Ovary (tissue), 9 donors: ENCODE results near the gene EYA2. TPM values are rescaled to one million over a fixed set of nuclear protein-coding genes. Genes with fewer than 3 reads are reported as not detected.

Experiments used
- DNase-seq, 5 donors: peaks; one replicate each; pipeline ENCODE4 v3.0.0-alpha.2; 2019 to 2020
- H3K27ac ChIP-seq, 2 donors: fragments of 200-600 bp; one replicate each; pipeline versions ENCODE4 v1.5.1 to v1.8.0; 2019 to 2022
- H3K27me3 ChIP-seq: fragments of 200-600 bp; one replicate; pipeline ENCODE4 v1.8.0; 2022
- H3K36me3 ChIP-seq: fragments of 200-600 bp; sonication (generic); one replicate; pipeline ENCODE4 v1.5.1; 2019
- H3K4me1 ChIP-seq: one replicate; pipeline ENCODE4 v1.8.1; 2013; ENCODE audit warnings: mild to moderate bottlenecking, moderate library complexity; ENCODE audit not compliant: insufficient read depth
- H3K4me3 ChIP-seq: fragments of 200-600 bp; sonication (generic); one replicate; pipeline ENCODE4 v1.5.1; 2017
- H3K9me3 ChIP-seq, 2 donors: fragments of 200-600 bp in 1 of 2; sonication (generic) in 1 of 2; one replicate each; pipeline versions ENCODE4 v1.5.1 to v1.8.1; 2013 to 2019; ENCODE audit warnings: mild to moderate bottlenecking in 1 of 2, moderate library complexity in 1 of 2
- EP300 ChIP-seq: sonication (generic); formaldehyde crosslinking; IDR thresholded peaks from one replicate; pipeline ENCODE4 v1.6.1; 2017; ENCODE audit warnings: antibody characterized with exemption
- POLR2A ChIP-seq: fragments of 450-650 bp; IDR thresholded peaks from one replicate; pipeline ENCODE4 v1.6.1; 2017; ENCODE audit warnings: antibody characterized with exemption, mild to moderate bottlenecking, moderate library complexity
- WGBS, 3 donors: extraction: QIAGEN DNeasy Blood & Tissue Kit in 1 of 3; methylation state at CpG; one replicate each; pipeline versions ENCODE4 v1.1.5 to v1.1.7; 2013 to 2017; 5-methylcytosine and 5-hydroxymethylcytosine counted together
- intact Hi-C, 4 donors: fragments of 100-400 bp; cut with DNase I; formaldehyde crosslinking; loops; one replicate each; pipeline versions ENCODE4 v1.11.0 to v1.15.1; 2022 to 2023
- polyA plus RNA-seq, 2 donors: library from polyadenylated mRNA; stranded (reverse); fragments of 200-250 nt in 1 of 2; fragments of 350-450 nt in 1 of 2; fragmentation: Illumina TruSeq in 1 of 2; extraction: RNeasy Lipid Tissue Mini Kit (QIAGEN cat#74804) in 1 of 2; gene quantifications; one replicate each; pipeline ENCODE4 v1.2.3, GENCODE V29; 2013 to 2014
- total RNA-seq, 7 donors: library from RNA; depleted of rRNA in 2 of 7; stranded (reverse); fragments of >200 nt in 2 of 7; fragmentation: NEBNext Ultra II Directional in 3 of 7; extraction: Animal tissue kit (Norgen Biotek cat#: 25700) in 3 of 7; gene quantifications; one replicate each; pipeline versions ENCODE4 v1.1.0 to v1.2.4, GENCODE V29; 2016 to 2023
- TF ChIP-seq, protein P1 (sequence below), 3 donors: fragments of 450-650 bp in 2 of 3; fragments of 200-600 bp in 1 of 3; IDR thresholded peaks; one replicate each; pipeline versions ENCODE4 v1.5.1 to v1.8.0; 2016 to 2022; ENCODE audit warnings: antibody characterized with exemption in 3 of 3, mild to moderate bottlenecking in 1 of 3
- donor health status: DM: no; HTN: no; CAD: no; lungs with moderate emphysema.
- donor health status: DM: no; HTN: no; CAD: no.
- donor health status: Bipolar disorder and iron deficiency.
- donor health status: DM: yes; HTN: yes; CAD: no.
- donor health status: DM: no; HTN: no; CAD: no.
- donor health status: DM: yes; HTN: yes; CAD: no.

Gene EYA2
- total and polyA plus RNA-seq, 9 donors = 0.18 to 7.6 (median 1.7) TPM

DNA sequence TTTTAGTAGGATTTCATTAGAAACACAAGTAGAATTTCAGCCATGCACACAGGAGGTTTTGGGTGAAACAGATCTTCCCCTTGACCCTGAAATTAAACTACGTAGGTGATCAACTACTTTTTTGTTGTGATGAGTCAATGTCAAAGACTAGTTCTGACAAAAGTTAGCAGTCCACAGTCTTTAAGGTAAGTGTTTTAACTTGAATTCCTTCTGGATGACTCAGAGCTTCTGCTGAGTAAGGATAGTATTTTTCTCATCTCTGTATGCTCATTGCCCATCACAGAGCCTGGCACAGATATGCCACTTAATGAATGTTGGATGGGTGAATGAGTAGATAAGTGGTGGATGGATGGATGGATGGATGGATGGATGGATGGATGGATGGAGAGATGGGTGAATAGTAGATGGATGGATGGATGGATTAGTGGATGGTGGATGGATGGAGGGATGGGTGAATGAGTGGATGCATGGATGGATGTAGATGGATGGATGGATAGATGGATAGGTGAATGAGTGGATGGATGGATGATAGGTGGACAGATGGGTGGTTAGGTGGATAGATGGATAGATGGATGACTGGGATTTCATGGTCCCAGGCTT lies 296.5 kb downstream of the EYA2 start:
- H3K27me3 ChIP-seq = no peaks in the 10 kb centered on the region
- H3K4me3 ChIP-seq = no peak overlapping the region
- no peaks in the 10 kb centered on the region for H3K4me1 ChIP-seq
- no peaks in the 10 kb centered on the region for H3K36me3 ChIP-seq
- no peak overlapping the region for H3K27ac ChIP-seq
- WGBS, 3 donors = 75 to 93% (median 83%) methylated on average over 1 of the region's 1 CpG
- intact Hi-C loops = loop anchor here in 1 of 4 donors (10.0 kb wide), 1 partner anchor 414 kb away; no protein-coding TSS in a partner anchor
- H3K9me3 ChIP-seq = no peaks in the 10 kb centered on the region
- no peak for DNase-seq
- TF ChIP-seq EP300 (no peak), POLR2A (no peak)
- TF ChIP-seq, protein P1, sequence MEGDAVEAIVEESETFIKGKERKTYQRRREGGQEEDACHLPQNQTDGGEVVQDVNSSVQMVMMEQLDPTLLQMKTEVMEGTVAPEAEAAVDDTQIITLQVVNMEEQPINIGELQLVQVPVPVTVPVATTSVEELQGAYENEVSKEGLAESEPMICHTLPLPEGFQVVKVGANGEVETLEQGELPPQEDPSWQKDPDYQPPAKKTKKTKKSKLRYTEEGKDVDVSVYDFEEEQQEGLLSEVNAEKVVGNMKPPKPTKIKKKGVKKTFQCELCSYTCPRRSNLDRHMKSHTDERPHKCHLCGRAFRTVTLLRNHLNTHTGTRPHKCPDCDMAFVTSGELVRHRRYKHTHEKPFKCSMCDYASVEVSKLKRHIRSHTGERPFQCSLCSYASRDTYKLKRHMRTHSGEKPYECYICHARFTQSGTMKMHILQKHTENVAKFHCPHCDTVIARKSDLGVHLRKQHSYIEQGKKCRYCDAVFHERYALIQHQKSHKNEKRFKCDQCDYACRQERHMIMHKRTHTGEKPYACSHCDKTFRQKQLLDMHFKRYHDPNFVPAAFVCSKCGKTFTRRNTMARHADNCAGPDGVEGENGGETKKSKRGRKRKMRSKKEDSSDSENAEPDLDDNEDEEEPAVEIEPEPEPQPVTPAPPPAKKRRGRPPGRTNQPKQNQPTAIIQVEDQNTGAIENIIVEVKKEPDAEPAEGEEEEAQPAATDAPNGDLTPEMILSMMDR (IDR thresholded peaks at IDR 0.05) = no peak

DNA sequence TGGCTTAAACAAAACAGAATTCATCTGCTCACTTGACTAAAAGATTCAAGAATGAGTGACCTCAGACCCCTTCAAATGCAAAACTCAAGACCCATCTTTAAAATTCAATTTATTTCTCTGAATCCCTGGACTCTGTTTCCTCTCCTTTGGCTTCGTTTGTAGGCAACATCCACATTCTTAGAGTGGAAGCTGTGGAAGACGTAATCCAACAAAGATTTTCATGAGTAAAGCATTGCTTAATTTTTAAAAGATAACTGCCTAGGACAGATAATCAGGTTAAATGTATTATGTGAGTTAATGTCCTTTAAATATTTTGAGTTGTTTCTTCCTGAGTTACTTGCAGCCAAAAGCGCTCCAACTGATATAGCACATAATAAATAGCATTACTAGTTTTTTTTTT lies 297.3 kb downstream of the EYA2 start:
- TF ChIP-seq EP300 (no peak), POLR2A (no peak)
- TF ChIP-seq, protein P1 (IDR thresholded peaks at IDR 0.05) = no peak
- no peaks in the 10 kb centered on the region for H3K9me3 ChIP-seq
- intact Hi-C loops = loop anchor here in 1 of 4 donors (10.0 kb wide), 1 partner anchor 413 kb away; no protein-coding TSS in a partner anchor

DNA sequence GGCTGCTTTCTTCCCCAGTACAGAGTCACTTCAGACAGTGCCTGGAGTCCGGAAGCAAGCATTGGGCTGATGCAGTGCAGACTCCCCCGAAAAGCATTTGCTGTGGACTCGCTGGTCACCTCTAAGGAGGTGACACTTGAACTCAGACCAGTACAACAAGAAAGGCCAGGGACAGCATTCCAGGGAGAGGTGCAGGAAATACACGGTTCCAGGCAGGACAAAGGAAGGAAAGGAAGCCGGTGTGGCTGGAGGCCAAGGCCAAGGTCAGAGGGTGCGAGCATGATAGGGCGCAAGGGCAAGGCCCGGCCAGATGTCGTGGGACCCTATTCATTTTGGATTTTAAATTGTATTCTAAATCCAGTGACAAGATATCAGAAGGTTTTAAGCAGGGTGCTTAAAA lies 300.9 kb downstream of the EYA2 start:
- Histone ChIP-seq H3K27ac (no peak overlapping the region), H3K27me3 (no peaks in the 10 kb centered on the region), H3K4me3 (no peak overlapping the region), H3K9me3 (no peaks in the 10 kb centered on the region), H3K4me1 (no peaks in the 10 kb centered on the region), H3K36me3 (no peaks in the 10 kb centered on the region)
- intact Hi-C loops = loop anchor here in 2 of 4 donors (5.0 to 10.0 kb wide), 2 partner anchors 409 to 427 kb away; no protein-coding TSS in a partner anchor
- TF ChIP-seq POLR2A = no peak
- TF ChIP-seq, protein P1 (IDR thresholded peaks at IDR 0.05) = no peak
- no peak for TF ChIP-seq EP300
- no peak for DNase-seq
- 60 to 75% (median 61%) methylated on average over 9 of the region's 9 CpGs for WGBS, 3 donors

More for the DNA sequence above, 297.3 kb downstream of the EYA2 start:
- no peaks in the 10 kb centered on the region for H3K4me1 ChIP-seq
- H3K36me3 ChIP-seq = no peaks in the 10 kb centered on the region
- 89 to 92% (median 90%) methylated on average over 3 of the region's 3 CpGs for WGBS, 3 donors
- no peak overlapping the region for H3K27ac ChIP-seq
- no peak overlapping the region for H3K4me3 ChIP-seq
- no peaks in the 10 kb centered on the region for H3K27me3 ChIP-seq
- no peak for DNase-seq

DNA sequence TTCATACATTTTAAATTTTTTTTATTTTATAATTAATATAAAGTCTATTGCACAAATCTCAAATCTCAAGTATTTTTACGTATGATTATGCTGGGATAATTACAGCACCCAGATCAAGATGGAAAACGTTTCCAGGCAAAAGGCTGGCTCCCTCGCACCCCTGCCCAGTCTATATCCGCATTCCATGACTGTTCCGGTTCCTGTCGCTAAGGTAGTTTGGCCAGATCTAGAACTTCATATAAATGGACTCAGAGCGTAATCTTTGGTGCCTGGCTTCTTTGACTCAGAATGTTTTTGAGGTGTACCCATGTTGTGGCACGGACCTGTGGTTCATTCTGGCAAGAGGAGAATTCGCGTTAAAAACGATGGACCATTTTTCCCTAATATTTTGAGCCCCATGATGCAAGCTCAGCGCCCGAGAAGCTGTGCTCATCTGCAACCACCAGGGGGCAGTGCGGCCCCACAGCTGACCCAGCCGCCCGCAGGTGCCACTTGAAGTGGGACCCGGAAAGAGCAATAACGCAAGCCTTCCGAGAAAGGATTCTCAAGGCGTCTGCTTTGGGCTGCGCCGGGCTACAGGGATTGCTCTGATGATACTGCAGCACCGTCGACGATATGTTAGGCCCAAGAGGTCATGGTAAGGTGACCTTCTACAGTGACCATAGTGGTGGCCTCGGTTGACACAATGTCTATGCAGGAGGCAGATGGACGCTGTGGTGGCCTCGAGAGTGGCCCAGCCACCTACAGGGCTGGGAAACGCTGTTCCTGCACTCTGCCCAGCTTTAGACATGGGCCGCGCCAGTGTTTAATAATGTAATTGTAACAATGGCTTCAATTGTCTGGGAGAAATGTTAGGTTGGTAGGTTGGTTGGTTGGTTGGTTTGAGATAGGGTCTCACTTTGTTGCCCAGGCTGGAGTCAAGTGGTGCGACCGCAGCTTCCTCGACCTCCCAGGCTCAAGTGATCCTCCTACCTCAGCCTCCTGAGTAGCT lies 301.7 kb downstream of the EYA2 start:
- no peak overlapping the region for H3K4me3 ChIP-seq

More for the DNA sequence above, 301.7 kb downstream of the EYA2 start:
- 41% methylated on average over 34 of the region's 34 CpGs for WGBS, 3 donors
- intact Hi-C loops = loop anchor here in 2 of 4 donors (5.0 to 10.0 kb wide), 2 partner anchors 408 to 426 kb away; no protein-coding TSS in a partner anchor
- Histone ChIP-seq H3K27ac (no peak overlapping the region), H3K9me3 (no peaks in the 10 kb centered on the region), H3K27me3 (no peaks in the 10 kb centered on the region), H3K4me1 (no peaks in the 10 kb centered on the region), H3K36me3 (no peaks in the 10 kb centered on the region)
- peak; percentile 56 to 81 (median 73) for DNase-seq
- TF ChIP-seq POLR2A (no peak), EP300 (no peak)
- TF ChIP-seq, protein P1 (IDR thresholded peaks at IDR 0.05) = peak; percentile 79 to 90 (median 85)
